Measurements from ENCODE around the gene PIGT. TPM values are rescaled to one million over a fixed set of nuclear protein-coding genes. Genes with fewer than 3 reads are reported as not detected.

Gene PIGT
- total RNA-seq, 4 donors from 2014 or later: 28.7 to 89.2 (median 62.6) TPM

DNA sequence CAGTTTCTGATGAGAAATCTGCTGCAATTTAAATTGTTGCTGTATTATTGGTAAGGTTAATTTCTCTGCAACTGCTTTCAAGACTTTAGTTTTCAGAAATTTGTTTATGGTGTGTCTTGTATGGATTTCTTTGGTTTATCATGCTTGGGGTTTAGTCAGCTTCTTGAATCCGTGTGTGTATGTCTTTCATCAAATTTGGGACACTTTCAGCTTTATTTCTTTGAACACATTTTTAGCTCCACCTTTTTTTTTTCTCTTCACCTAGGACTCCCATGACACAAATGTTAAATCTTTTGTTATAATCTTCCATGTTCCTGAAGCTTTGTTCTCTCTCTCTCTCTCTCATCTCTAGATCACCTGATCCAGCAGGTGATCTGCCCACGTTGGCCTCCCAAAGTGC is 24.4 kb upstream of the PIGT start:
- H3K27ac ChIP-seq: no peak overlapping the region

DNA sequence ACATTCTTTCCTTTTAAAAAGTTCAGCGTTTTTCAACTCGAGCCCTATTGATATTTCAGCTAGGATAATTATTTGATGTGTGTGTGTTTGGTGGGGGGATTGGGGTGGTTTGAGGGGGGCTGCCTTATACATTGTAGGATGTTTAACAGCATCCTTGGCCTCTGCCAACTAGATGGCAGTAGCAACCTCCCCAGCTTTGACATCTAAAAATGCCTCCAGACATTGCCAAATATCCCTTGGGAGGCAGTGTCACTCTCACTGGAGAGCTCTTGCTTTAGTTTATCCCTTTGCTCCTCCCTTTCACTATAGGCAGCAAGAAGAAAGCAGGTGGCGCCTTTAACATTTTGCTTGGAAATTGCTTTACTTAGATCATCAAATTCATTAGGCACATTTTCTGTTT is 23.2 kb upstream of the PIGT start:
- Histone ChIP-seq H3K36me3 (no peaks in the 10 kb centered on the region), H3K27ac (no peak overlapping the region), H3K4me3 (no peak overlapping the region), H3K9me3 (no peaks in the 10 kb centered on the region), H3K27me3 (no peaks in the 10 kb centered on the region), H3K4me1 (no peaks in the 10 kb centered on the region)
- TF ChIP-seq, protein P1, sequence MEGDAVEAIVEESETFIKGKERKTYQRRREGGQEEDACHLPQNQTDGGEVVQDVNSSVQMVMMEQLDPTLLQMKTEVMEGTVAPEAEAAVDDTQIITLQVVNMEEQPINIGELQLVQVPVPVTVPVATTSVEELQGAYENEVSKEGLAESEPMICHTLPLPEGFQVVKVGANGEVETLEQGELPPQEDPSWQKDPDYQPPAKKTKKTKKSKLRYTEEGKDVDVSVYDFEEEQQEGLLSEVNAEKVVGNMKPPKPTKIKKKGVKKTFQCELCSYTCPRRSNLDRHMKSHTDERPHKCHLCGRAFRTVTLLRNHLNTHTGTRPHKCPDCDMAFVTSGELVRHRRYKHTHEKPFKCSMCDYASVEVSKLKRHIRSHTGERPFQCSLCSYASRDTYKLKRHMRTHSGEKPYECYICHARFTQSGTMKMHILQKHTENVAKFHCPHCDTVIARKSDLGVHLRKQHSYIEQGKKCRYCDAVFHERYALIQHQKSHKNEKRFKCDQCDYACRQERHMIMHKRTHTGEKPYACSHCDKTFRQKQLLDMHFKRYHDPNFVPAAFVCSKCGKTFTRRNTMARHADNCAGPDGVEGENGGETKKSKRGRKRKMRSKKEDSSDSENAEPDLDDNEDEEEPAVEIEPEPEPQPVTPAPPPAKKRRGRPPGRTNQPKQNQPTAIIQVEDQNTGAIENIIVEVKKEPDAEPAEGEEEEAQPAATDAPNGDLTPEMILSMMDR (IDR thresholded peaks at IDR 0.05): no peak
- TF ChIP-seq POLR2A (IDR thresholded peaks at IDR 0.05): no peak
- intact Hi-C loops (cut with DNase I; ENCODE audit: low total_unique reads): no loop called here
- no peak for DNase-seq

More for the DNA sequence above, 24.4 kb upstream of the PIGT start:
- no peak for TF ChIP-seq POLR2A (IDR thresholded peaks at IDR 0.05)
- TF ChIP-seq, protein P1 (IDR thresholded peaks at IDR 0.05): no peak
- Histone ChIP-seq H3K36me3 (no peaks in the 10 kb centered on the region), H3K4me3 (no peak overlapping the region), H3K9me3 (no peaks in the 10 kb centered on the region), H3K4me1 (no peaks in the 10 kb centered on the region), H3K27me3 (no peaks in the 10 kb centered on the region)
- DNase-seq: no peak
- intact Hi-C loops (cut with DNase I; ENCODE audit: low total_unique reads): no loop called here

GRCh38 chr20:45394221-45395113 is 21.5 kb upstream of the PIGT start:
- Histone ChIP-seq H3K27me3 (no peaks in the 10 kb centered on the region), H3K27ac (no peak overlapping the region), H3K9me3 (no peaks in the 10 kb centered on the region), H3K4me1 (no peaks in the 10 kb centered on the region), H3K4me3 (no peak overlapping the region), H3K36me3 (no peaks in the 10 kb centered on the region)
- TF ChIP-seq, protein P1 (IDR thresholded peaks at IDR 0.05): no peak
- TF ChIP-seq POLR2A (IDR thresholded peaks at IDR 0.05): no peak
- intact Hi-C loops (cut with DNase I; ENCODE audit: low total_unique reads): no loop called here
- no peak for DNase-seq

DNA sequence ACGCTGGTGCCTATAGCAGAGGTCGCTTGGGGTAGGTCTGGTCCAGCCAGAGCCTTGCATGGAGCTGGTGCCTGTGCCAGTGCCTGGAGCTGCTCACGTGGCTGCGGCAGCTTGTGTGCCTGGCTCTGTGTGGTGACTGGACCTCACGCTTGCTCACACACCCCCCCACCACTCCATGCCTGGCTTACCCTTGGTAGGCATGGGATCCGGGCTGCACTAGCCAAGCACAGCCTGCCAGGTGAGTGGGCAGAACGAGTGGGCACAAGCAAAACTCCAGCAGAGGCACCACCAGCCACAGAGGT is 20.9 kb upstream of the PIGT start:
- TF ChIP-seq, protein P1 (IDR thresholded peaks at IDR 0.05): no peak
- TF ChIP-seq POLR2A (IDR thresholded peaks at IDR 0.05): no peak
- Histone ChIP-seq H3K27me3 (no peaks in the 10 kb centered on the region), H3K36me3 (no peaks in the 10 kb centered on the region), H3K4me3 (no peak overlapping the region), H3K27ac (no peak overlapping the region), H3K9me3 (no peaks in the 10 kb centered on the region), H3K4me1 (no peaks in the 10 kb centered on the region)
- intact Hi-C loops (cut with DNase I; ENCODE audit: low total_unique reads): no loop called here
- DNase-seq: no peak

GRCh38 chr20:45399018-45399417 is 16.9 kb upstream of the PIGT start:
- TF ChIP-seq POLR2A (IDR thresholded peaks at IDR 0.05): no peak
- TF ChIP-seq, protein P1 (IDR thresholded peaks at IDR 0.05): no peak
- H3K27ac ChIP-seq: no peak overlapping the region
- H3K4me3 ChIP-seq: no peak overlapping the region
- no peak for DNase-seq
- no peaks in the 10 kb centered on the region for H3K36me3 ChIP-seq
- H3K9me3 ChIP-seq: no peaks in the 10 kb centered on the region
- no peaks in the 10 kb centered on the region for H3K27me3 ChIP-seq
- intact Hi-C loops (cut with DNase I; ENCODE audit: low total_unique reads): no loop called here
- no peaks in the 10 kb centered on the region for H3K4me1 ChIP-seq

All from uterus (tissue), 4 donors.